Islet precursor cell (in vitro differentiated cells): ENCODE data around the gene ENPP5.
"Not testable (repeated sequence)": the region's sequence is repeated elsewhere in the genome, so short reads cannot be mapped to it uniquely, and the experiment has no call there.

ENCODE experiments used
- DNase-seq: peaks from one replicate; pipeline ENCODE4 v3.0.0-alpha.2; 2018

ENPP5 gene

GRCh38 chr6:46172176-46172575, 1.4 kb upstream of the ENPP5 start:
- DNase-seq, result no peak

GRCh38 chr6:46160102-46160501, 10.7 kb downstream of the ENPP5 start:
- no peak for DNase-seq

- no peak for DNase-seq
Observed at GRCh38 chr6:46159229-46159628, 11.6 kb downstream of the ENPP5 start.

GRCh38 chr6:46156701-46157100, 14.1 kb downstream of the ENPP5 start:
- no peak for DNase-seq

GRCh38 chr6:46149066-46149465, 21.7 kb downstream of the ENPP5 start:
- DNase-seq, result not testable (repeated sequence)

- no peak for DNase-seq
Observed at GRCh38 chr6:46144270-46144669, 26.5 kb downstream of the ENPP5 start.

GRCh38 chr6:46138281-46138680, 32.5 kb downstream of the ENPP5 start:
- no peak for DNase-seq

GRCh38 chr6:46137387-46137786, 33.4 kb downstream of the ENPP5 start:
- no peak for DNase-seq

- no peak for DNase-seq
Observed at GRCh38 chr6:46136831-46137230, 33.9 kb downstream of the ENPP5 start.

GRCh38 chr6:46135176-46135575, 35.6 kb downstream of the ENPP5 start:
- no peak for DNase-seq

GRCh38 chr6:46134216-46134615, 36.6 kb downstream of the ENPP5 start:
- DNase-seq, result no peak

- DNase-seq, result not testable (repeated sequence)
Observed at GRCh38 chr6:46131291-46131690, 39.5 kb downstream of the ENPP5 start.

- no peak for DNase-seq
Observed at GRCh38 chr6:46130666-46131065, 40.1 kb downstream of the ENPP5 start.

GRCh38 chr6:46129629-46130511, 40.9 kb downstream of the ENPP5 start, which contains the start of gene ENPP4:
Gene ENPP4, plus strand, starts transcription at chr6:46129989. Its CDS starts 9,595 bp downstream, at chr6:46139584.
- DNase-seq, result peak; percentile 95

GRCh38 chr6:46129291-46129628, 41.5 kb downstream of the ENPP5 start:
- no peak for DNase-seq

GRCh38 chr6:46128476-46128875, 42.3 kb downstream of the ENPP5 start:
- no peak for DNase-seq

- DNase-seq, result not testable (repeated sequence)
Observed at GRCh38 chr6:46119679-46120078, 51.1 kb downstream of the ENPP5 start.

- no peak for DNase-seq
Observed at GRCh38 chr6:46118836-46119235, 51.9 kb downstream of the ENPP5 start.

GRCh38 chr6:46118157-46118556, 52.6 kb downstream of the ENPP5 start:
- DNase-seq, result no peak

GRCh38 chr6:46116289-46116688, 54.5 kb downstream of the ENPP5 start:
- no peak for DNase-seq

GRCh38 chr6:46115634-46116033, 55.1 kb downstream of the ENPP5 start:
- no peak for DNase-seq

GRCh38 chr6:46113370-46113769, 57.4 kb downstream of the ENPP5 start:
- DNase-seq, result no peak
